Effector memory CD8-positive, alpha-beta T cell (primary cell): ENCODE data around the gene CCDC85C.

Experiments
- ATAC-seq: fragments of 150-1000 bp; cut with Tn5 transposase; replicated peaks from 2 replicates; pipeline ENCODE4 v1.10.0; 2021; ENCODE audit warnings: mild to moderate bottlenecking, moderate library complexity
- DNase-seq, 3 experiments: peaks; one replicate each; pipeline ENCODE4 v3.0.0; 2021
- H3K27ac Mint-ChIP-seq, 2 donors: one replicate each; pipeline ENCODE4 v1.8.0; 2022; ENCODE audit warnings: mild to moderate bottlenecking in 2 of 2, mixed read lengths in 2 of 2, moderate library complexity in 2 of 2
- H3K27me3 Mint-ChIP-seq, 2 donors: one replicate each; pipeline ENCODE4 v1.8.0; 2022; ENCODE audit warnings: mixed read lengths in 2 of 2
- H3K36me3 Mint-ChIP-seq: one replicate; pipeline ENCODE4 v1.8.0; 2022; ENCODE audit warnings: mild to moderate bottlenecking, moderate library complexity, mixed read lengths; ENCODE audit not compliant: insufficient read depth
- H3K4me1 Mint-ChIP-seq, 2 donors: one replicate each; pipeline ENCODE4 v1.8.0; 2022; ENCODE audit warnings: low read depth in 2 of 2, mixed read lengths in 2 of 2
- H3K4me3 Mint-ChIP-seq, 2 donors: one replicate each; pipeline ENCODE4 v1.8.0; 2022; ENCODE audit warnings: mild to moderate bottlenecking in 2 of 2, mixed read lengths in 2 of 2, moderate library complexity in 2 of 2
- H3K9me3 Mint-ChIP-seq, 2 donors: one replicate each; pipeline ENCODE4 v1.8.0; 2022; ENCODE audit warnings: mixed read lengths in 2 of 2

Gene CCDC85C

GRCh38 chr14:99473458-99473857, 130.5 kb downstream of the CCDC85C start:
- Mint-ChIP-seq H3K4me3 (no peak overlapping the region), H3K4me1 (peaks cover 40 to 42% of the 10 kb centered on the region in 2 donors), H3K27ac (no peak overlapping the region), H3K27me3 (no peaks in the 10 kb centered on the region), H3K9me3 (no peaks in the 10 kb centered on the region), H3K36me3 (peaks cover 3% of the 10 kb centered on the region)
- DNase-seq (no peak), ATAC-seq (no peak)

DNA sequence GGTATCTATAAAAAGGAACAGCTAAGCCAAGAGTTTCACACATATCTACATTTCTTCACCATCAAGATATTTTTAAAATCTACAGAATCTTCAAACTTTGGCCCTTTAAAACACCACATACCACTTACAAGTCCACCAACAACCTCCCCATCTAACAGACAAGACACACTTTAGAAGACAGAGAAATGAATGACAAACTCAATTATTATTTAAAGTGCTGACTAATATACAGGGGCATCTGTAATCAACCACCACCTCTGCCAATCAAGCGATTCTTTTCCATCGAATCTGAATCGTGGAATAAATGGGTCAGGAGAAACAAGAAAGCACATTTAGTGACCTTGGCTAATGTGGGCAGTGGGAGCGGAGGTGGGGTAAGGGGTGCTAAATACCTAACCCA, 131.1 kb downstream of the CCDC85C start:
- ATAC-seq (no peak), DNase-seq (no peak)
- H3K27ac Mint-ChIP-seq = no peak overlapping the region
- no peaks in the 10 kb centered on the region for H3K27me3 Mint-ChIP-seq
- H3K4me3 Mint-ChIP-seq = no peak overlapping the region
- H3K36me3 Mint-ChIP-seq = peaks cover 3% of the 10 kb centered on the region
- no peaks in the 10 kb centered on the region for H3K9me3 Mint-ChIP-seq
- peaks cover 39 to 42% of the 10 kb centered on the region in 2 donors for H3K4me1 Mint-ChIP-seq

DNA sequence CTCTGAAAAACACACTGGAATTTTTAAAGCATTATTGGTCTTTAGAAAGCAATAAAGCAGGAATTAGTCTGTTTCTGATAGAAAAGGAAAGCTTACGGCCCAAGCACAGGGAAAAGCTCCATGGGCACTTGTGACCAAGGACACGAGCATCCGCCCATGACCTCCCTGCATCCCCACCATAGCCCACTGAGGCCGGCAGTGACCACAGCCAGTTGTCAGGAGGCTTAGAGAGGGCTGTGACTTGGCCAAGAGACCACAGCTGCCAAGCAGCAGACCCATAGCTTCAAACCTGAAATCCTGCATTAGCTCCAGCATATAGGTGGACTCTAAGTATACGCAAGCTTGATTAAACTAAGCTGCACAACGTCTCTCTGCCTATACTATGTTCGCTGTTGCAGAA, 132.3 kb downstream of the CCDC85C start:
- no peak for ATAC-seq
- no peak for DNase-seq

GRCh38 chr14:99468836-99469592, 135.0 kb downstream of the CCDC85C start:
- Mint-ChIP-seq H3K27ac (peak overlapping the region in 1 of 2 donors; percentile 36), H3K27me3 (no peaks in the 10 kb centered on the region), H3K4me3 (no peak overlapping the region), H3K36me3 (peaks cover 10% of the 10 kb centered on the region), H3K4me1 (peaks cover 45 to 48% of the 10 kb centered on the region in 2 donors), H3K9me3 (no peaks in the 10 kb centered on the region)
- DNase-seq = no peak
- ATAC-seq = no peak

More for the DNA sequence above, 132.3 kb downstream of the CCDC85C start:
- Mint-ChIP-seq H3K9me3 (no peaks in the 10 kb centered on the region), H3K36me3 (peaks cover 3% of the 10 kb centered on the region), H3K27ac (no peak overlapping the region), H3K4me3 (no peak overlapping the region), H3K27me3 (no peaks in the 10 kb centered on the region), H3K4me1 (peaks cover 45 to 49% of the 10 kb centered on the region in 2 donors)

DNA sequence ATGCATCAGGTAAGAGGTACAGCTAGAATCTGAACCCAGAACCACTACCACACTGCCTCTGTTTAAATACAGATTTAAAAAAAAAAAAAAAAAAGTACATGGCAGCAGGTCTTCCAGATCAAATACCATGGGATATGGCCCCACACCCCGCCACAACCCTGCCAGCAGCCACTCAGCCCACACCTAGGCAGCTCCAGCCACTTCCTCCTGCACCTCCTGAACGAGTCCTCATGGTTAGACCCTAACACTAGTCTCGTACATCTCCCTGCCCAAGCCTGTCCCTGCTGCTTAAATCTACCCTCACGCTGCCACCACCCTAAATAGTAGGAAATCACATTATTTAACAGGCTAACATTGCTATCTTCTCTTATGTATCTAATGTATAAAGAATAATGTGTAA, 135.9 kb downstream of the CCDC85C start:
- no peaks in the 10 kb centered on the region for H3K9me3 Mint-ChIP-seq
- peak overlapping the region in 1 of 2 donors; percentile 36 for H3K27ac Mint-ChIP-seq
- DNase-seq = no peak

GRCh38 chr14:99467336-99468078, 136.5 kb downstream of the CCDC85C start:
- no peaks in the 10 kb centered on the region for H3K27me3 Mint-ChIP-seq
- peak overlapping the region in 1 of 2 donors; percentile 36 for H3K27ac Mint-ChIP-seq
- H3K4me3 Mint-ChIP-seq = peak overlapping the region in 1 of 2 donors; percentile 23
- ATAC-seq (no peak), DNase-seq (no peak)
- peaks cover 18% of the 10 kb centered on the region for H3K36me3 Mint-ChIP-seq
- peaks cover 38 to 39% of the 10 kb centered on the region in 2 donors for H3K4me1 Mint-ChIP-seq
- H3K9me3 Mint-ChIP-seq = no peaks in the 10 kb centered on the region

More for the DNA sequence above, 135.9 kb downstream of the CCDC85C start:
- no peaks in the 10 kb centered on the region for H3K27me3 Mint-ChIP-seq
- H3K4me3 Mint-ChIP-seq = peak overlapping the region in 1 of 2 donors; percentile 23
- H3K36me3 Mint-ChIP-seq = peaks cover 16% of the 10 kb centered on the region
- ATAC-seq = no peak
- peaks cover 41 to 43% of the 10 kb centered on the region in 2 donors for H3K4me1 Mint-ChIP-seq

DNA sequence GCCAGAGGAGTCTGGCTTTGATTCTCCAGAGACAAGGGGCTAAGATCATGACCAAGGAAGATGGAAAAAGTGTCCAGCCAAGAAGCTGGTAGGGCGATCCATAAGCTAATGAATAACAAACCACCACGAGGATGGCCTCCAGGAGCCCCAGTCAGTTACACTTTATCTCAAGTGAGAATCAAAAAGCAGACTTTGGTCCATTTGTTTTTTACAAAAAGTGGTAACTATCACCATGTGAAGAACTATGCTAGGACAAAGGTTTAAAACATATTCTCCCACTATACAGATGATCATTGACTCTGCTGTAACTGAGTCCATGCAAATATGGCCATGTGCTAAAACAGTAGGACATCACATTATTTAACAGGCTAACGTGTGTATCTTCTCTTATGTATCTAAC, 137.2 kb downstream of the CCDC85C start:
- ATAC-seq (no peak), DNase-seq (no peak)
- Mint-ChIP-seq H3K27me3 (no peaks in the 10 kb centered on the region), H3K9me3 (no peaks in the 10 kb centered on the region), H3K27ac (no peak overlapping the region), H3K4me1 (peaks cover 38 to 47% of the 10 kb centered on the region in 2 donors), H3K36me3 (peaks cover 26% of the 10 kb centered on the region), H3K4me3 (no peak overlapping the region)

DNA sequence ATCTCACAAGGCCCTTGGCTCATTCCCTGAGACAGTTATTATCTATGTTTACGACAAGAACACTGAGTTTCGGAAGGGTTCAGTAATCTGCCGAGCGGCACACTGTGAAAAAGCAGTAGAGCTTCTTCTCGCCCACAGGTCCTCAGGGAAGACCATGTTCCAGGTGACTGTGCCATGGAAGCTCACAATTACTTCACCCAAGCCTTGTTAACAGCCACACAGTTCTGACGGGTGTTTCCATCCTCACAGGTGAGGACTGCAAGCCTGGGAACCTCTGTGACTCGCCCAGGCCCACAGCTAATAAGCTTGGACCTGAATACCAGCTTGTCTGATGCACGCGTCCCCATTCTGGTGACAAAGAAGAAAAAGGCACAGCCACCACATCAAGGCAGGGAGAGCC, 138.7 kb downstream of the CCDC85C start:
- Mint-ChIP-seq H3K9me3 (no peaks in the 10 kb centered on the region), H3K36me3 (peaks cover 35% of the 10 kb centered on the region), H3K4me3 (no peak overlapping the region), H3K4me1 (peaks cover 33 to 44% of the 10 kb centered on the region in 2 donors), H3K27ac (no peak overlapping the region), H3K27me3 (no peaks in the 10 kb centered on the region)
- no peak for ATAC-seq
- no peak for DNase-seq

- no peaks in the 10 kb centered on the region for H3K27me3 Mint-ChIP-seq
These were observed 140.0 kb downstream of the CCDC85C start for GRCh38 chr14:99463974-99464373.

GRCh38 chr14:99462210-99462609, 141.8 kb downstream of the CCDC85C start:
- Mint-ChIP-seq H3K4me3 (no peak overlapping the region), H3K27me3 (no peaks in the 10 kb centered on the region), H3K4me1 (peaks cover 9 to 29% of the 10 kb centered on the region in 2 donors), H3K9me3 (no peaks in the 10 kb centered on the region), H3K36me3 (peaks cover 40% of the 10 kb centered on the region), H3K27ac (peak overlapping the region in 1 of 2 donors; percentile 80)
- DNase-seq (no peak), ATAC-seq (no peak)

More at GRCh38 chr14:99463974-99464373, 140.0 kb downstream of the CCDC85C start:
- H3K36me3 Mint-ChIP-seq = peaks cover 32% of the 10 kb centered on the region
- DNase-seq (no peak), ATAC-seq (no peak)
- no peak overlapping the region for H3K27ac Mint-ChIP-seq
- H3K4me3 Mint-ChIP-seq = no peak overlapping the region
- H3K9me3 Mint-ChIP-seq = no peaks in the 10 kb centered on the region
- peaks cover 25 to 42% of the 10 kb centered on the region in 2 donors for H3K4me1 Mint-ChIP-seq

DNA sequence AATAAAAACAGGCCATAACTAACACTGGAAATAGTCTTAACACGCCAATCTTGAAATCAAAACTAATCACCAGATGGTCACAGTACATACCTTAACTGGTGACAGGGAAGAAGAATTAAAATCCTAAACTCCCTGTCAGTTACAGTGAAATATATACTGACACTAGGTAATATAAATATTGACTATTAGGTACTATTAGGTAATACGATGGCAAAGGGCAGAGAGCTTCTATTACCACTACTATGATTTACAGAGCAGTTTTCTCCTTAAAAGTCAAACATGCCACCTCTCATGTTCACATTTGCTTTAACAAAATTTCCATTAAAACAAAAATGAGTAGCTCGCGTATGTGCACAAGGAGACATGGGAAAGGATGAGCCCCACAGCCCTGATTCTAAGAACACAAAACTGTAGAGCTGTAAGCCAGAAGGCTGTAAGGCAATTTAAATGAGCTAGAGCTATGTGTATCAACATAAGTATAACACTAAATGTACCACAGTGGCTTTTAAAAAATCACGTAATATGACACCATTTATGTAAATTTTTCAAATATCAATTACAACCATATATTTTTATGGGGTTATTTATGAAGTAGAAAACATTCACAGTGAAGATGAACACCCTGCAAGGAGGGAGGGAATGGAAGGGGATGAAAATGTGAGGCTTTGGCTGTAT, 142.5 kb downstream of the CCDC85C start:
- H3K4me3 Mint-ChIP-seq = no peak overlapping the region
- H3K27me3 Mint-ChIP-seq = no peaks in the 10 kb centered on the region
- H3K9me3 Mint-ChIP-seq = no peaks in the 10 kb centered on the region
- ATAC-seq = no peak
- no peak for DNase-seq
- H3K4me1 Mint-ChIP-seq = peaks cover 9 to 29% of the 10 kb centered on the region in 2 donors
- H3K27ac Mint-ChIP-seq = peak overlapping the region in 1 of 2 donors; percentile 33
- peaks cover 43% of the 10 kb centered on the region for H3K36me3 Mint-ChIP-seq

- DNase-seq (no peak), ATAC-seq (no peak)
- Mint-ChIP-seq H3K4me3 (no peak overlapping the region), H3K9me3 (no peaks in the 10 kb centered on the region), H3K27me3 (no peaks in the 10 kb centered on the region), H3K27ac (peak overlapping the region; percentile 33 to 57), H3K36me3 (peaks cover 49% of the 10 kb centered on the region), H3K4me1 (peaks cover 6 to 25% of the 10 kb centered on the region in 2 donors)
These were observed 143.2 kb downstream of the CCDC85C start for GRCh38 chr14:99460793-99461192.

GRCh38 chr14:99459481-99460100, 144.4 kb downstream of the CCDC85C start:
- H3K27me3 Mint-ChIP-seq = no peaks in the 10 kb centered on the region
- ATAC-seq = no peak
- H3K9me3 Mint-ChIP-seq = no peaks in the 10 kb centered on the region
- H3K27ac Mint-ChIP-seq = peak overlapping the region; percentile 33 to 57
- H3K36me3 Mint-ChIP-seq = peaks cover 49% of the 10 kb centered on the region
- DNase-seq = no peak
- H3K4me1 Mint-ChIP-seq = peaks cover 6 to 25% of the 10 kb centered on the region in 2 donors
- no peak overlapping the region for H3K4me3 Mint-ChIP-seq
